Measurements from ENCODE around the gene FOLR2.
"Not testable (repeated sequence)": the region's sequence is repeated elsewhere in the genome, so short reads cannot be mapped to it uniquely, and the experiment has no call there.

The FOLR2 gene

DNA sequence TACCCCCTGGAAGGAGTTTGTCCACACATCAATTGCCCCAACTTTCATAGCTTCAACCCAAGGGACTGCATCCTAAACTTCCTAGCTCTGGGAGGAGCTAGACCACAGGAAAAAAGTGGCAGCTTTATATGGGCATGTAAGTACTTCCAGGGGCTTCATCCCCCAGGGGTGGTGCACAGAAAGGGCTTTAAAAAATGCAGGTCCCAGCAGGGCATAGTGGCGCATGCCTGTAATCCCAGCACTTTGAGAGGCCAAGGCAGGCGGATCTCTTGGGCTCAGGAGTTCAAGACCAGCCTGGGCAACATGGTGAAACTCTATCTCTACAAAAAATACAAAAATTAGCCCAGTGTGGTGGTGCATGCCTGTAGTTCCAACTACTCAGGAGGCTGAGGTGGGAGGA lies 9.8 kb upstream of the FOLR2 start:
- DNase-seq (ENCODE audit: low read depth, low spot score) = not testable (repeated sequence)

DNA sequence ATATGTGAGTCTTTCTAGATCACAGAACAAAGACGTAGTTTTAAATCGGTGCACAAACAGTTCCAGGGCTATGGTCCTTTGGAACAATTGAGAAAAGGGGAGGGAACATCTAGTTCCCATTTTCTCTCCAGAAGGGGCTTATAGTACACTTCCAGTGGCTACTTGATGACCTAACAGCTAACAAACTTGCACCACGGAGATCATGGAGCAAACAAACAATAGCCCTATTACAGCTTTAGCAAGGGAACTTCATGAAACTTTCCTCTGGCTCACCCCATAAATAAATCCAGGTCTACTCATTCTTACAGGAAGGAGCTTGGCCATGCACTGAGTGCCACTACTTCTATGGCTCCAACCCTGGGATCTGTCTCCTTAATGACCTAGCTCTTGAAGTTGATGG lies 8.3 kb upstream of the FOLR2 start:
- no peak for DNase-seq (ENCODE audit: low read depth, low spot score)

GRCh38 chr11:72209101-72209500 lies 7.5 kb upstream of the FOLR2 start:
- DNase-seq (ENCODE audit: low read depth, low spot score) = no peak

DNA sequence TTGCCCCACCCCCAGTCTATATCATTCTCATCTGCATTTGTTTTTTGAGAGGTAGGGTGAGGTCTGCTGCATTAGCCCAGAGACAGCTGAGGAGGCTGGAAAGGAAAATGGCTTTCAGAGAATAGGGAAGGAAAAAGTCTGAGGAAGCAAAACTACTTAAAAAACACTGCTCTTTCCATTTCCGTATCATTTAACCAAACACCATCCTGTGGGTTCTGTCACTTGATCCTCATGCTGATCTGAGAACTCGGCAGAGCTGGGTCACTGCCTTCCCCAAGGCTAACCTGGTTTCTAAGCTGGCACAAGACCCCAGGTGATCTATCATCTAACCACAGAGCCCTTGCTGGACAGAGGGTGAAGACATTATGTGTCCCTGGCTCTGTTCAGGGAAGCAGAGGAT lies 1.2 kb downstream of the FOLR2 start:
- DNase-seq (ENCODE audit: low read depth, low spot score) = no peak

GRCh38 chr11:72218251-72218745 lies 1.7 kb downstream of the FOLR2 start:
- DNase-seq (ENCODE audit: low read depth, low spot score) = no peak

- DNase-seq (ENCODE audit: low read depth, low spot score) = no peak
These were observed 4.2 kb downstream of the FOLR2 start for GRCh38 chr11:72220696-72221363.

DNA sequence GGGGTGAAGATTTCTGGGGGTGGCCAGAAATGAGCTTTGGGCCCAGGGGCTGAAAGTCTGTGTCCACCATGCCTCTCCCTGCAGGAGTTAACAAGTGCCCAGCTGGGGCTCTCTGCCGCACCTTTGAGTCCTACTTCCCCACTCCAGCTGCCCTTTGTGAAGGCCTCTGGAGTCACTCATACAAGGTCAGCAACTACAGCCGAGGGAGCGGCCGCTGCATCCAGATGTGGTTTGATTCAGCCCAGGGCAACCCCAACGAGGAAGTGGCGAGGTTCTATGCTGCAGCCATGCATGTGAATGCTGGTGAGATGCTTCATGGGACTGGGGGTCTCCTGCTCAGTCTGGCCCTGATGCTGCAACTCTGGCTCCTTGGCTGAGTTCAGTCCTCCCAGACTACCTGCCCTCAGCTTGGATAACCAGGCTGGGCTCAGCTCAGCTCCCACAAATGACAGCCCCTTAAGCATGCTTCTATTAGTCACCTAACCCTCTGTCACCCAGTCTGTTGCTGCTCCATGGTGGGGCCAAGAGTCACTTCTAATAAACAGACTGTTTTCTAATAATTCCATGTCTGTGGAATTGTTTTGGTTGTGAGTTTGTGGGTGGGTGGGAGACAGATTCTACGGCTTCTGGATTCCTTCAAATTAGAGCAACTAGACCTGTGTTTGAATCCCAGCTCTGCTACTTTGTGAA lies 4.9 kb downstream of the FOLR2 start:
- DNase-seq (ENCODE audit: low read depth, low spot score) = no peak

DNA sequence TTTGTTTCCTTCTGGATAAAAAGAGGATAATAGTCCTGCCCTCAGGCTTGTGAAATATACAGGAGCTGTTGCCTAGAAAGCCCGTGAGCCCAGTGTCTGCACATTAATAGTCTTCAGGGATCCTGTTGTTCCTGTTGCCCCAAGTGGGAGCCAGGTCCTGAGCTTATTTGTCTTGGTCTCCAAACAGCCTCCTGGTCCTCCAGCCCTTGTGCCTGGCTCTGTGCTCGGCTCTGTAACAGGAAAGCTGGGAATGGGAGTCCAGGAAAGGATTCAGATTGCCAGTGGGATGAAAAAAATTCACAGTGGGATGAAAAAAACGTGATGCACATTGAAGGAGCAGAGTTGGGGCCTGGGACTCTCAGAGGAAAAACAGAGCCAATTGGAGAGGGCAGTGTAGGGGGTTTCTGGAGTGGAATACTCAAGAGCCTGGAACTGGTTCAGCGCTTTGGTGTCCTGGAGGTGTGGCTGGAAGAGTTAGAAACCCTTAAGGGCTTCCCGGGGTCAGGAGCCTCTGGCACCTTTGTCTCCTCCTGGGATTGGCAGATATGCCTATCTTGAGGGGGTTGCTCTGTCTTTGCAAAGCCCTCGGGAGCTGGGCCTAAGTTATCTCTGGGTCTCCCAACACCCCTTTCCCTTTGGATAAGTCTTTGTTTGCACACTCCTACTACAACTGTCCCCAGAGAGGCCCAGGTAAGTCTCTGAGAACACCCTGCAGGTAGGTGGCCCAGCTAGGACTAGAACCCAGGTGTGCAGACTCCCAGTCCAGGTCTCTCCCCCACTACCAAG lies 5.7 kb downstream of the FOLR2 start:
- DNase-seq (ENCODE audit: low read depth, low spot score) = no peak

- peak; percentile 68 for DNase-seq (ENCODE audit: low read depth, low spot score)
These were observed 6.5 kb downstream of the FOLR2 start for GRCh38 chr11:72222907-72223614.

DNA sequence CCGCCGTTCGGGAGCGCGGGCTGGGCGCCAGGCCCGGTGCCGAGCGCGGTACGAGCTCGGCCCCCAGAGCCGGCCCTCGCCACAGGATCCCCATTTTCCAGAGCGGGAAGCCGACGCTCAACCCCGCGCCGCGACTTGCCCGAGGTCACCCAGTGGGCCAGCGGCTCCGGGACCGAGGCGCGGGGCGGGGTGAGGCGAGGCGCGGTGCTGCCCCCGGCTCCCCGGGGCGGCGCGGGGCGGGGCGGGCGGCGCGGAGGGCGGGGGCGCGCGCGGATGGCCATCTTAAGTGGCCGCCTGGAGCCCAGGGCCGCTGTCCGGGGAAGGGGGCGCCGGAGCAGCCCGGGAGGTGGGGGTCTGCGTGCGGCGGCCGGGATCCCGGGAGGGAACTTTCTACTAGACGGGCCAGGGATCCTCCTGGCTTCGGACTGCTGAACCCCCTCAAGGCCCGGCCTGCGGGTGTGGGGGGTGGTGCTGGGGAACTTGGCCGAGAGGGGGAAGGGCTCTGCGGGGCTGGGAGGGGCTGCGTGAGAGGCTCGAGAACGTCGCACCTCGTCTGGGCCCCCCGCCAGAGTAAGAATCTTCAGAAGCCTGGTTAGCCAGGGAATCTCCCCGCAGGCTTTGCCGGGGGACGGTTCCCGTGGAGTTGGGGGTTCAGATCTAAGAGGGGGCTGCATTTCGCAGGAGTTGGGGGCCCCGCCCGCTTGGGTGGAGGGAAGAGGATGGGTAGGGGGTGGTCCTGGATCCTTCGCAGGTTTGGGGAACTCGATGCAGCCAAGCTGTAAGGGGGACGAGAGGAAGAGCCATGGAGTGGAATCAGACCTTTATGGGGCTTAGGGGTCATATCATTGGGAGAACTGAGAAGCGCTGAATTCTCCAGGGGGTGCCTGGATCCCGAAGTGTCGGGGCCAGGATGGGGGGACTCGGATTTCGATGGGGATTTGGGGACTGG lies 7.3 kb downstream of the FOLR2 start:
- peak; percentile 18 for DNase-seq (ENCODE audit: low read depth, low spot score)

GRCh38 chr11:72224564-72225410 lies 8.2 kb downstream of the FOLR2 start, which contains the start of gene INPPL1:
INPPL1 (plus strand) TSS chr11:72224767; CDS start chr11:72224985, 218 bp downstream.
- no peak for DNase-seq (ENCODE audit: low read depth, low spot score)

GRCh38 chr11:72225411-72225951 lies 8.9 kb downstream of the FOLR2 start:
- no peak for DNase-seq (ENCODE audit: low read depth, low spot score)

DNA sequence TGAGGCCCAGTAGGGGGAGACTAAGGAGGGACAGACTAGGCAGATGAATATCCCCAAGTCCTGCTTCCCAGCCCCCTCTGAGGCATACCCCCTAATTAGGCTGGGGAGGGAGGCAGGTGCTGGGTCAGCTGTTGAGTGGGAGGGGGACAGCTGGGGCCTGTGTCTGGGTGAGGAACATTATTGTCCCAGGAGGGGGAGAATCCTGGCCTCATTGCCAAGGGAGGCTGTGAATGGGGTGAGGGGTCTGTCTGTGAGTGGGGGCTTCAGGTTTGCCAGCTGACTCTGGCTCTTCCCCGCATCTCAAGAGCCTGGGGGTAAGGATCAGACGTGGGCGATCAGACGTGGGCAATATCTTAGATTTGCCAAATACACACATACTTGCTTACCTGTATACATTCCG lies 10.1 kb downstream of the FOLR2 start:
- no peak for DNase-seq (ENCODE audit: low read depth, low spot score)

DNA sequence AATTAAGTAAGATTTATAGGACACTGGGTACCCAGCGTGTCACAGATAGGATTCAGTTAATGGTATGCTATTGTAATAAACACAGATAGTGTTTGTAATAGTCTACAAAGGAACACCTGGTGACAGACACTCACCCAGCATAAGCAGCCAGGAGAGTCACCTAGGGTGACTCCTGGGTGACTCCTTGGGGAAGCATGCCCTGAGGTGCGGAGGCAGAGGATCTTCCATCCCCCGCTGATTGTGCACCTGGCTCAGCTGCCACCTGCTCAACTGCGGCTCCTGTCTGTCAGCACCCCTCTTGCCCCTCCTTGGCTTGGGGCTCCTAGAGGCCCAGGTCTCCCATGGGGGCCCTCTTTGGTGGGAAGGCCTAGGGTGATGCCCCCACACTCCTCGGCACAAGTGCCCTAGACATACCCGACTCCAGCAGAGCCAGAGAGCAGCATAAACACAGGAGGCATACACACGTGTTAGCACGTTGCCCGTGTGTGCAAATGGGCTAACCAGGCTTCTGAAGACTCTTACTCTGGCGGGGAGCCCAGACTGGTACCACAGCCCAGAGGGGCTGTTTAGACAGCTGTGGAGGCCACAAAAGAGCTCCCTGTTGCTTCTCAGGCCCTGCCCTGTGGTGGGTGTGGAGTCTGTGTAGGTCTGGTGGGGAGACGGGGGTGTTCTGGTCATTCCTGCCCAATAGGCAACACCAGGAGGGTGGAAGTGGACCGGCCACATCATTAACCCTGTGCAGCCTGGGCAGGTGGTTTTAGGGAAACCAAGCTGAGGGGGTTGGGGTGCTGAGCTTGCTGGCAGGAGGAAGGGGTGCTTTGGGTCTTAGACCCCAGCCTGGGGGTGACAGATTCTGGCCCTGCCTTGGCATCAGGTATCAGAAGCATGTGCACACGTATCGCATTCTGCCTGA lies 11.0 kb downstream of the FOLR2 start:
- DNase-seq (ENCODE audit: low read depth, low spot score) = peak; percentile 82

DNA sequence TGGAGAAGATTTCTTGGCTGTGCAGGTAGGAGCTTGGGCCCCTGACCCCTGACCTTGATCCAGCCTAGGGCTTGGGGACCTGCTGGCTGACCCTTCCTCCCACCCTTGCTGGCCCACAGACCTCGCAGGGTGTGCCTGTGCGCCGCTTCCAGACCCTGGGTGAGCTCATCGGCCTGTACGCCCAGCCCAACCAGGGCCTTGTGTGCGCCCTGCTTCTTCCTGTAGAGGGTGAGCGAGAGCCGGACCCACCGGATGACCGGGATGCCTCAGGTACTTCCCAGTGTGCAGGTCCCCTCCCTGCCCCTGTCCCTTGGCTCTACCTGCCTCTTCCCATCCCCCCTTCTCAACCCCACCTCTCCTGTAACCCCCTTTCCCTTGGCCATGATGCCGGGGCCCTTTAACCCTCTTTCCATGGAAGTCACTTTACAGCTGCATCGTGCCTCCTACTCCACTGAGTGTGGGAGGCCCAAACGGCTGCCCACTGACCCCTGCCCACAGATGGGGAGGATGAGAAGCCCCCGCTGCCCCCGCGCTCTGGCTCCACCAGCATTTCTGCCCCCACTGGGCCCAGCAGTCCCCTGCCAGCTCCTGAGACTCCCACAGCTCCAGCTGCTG lies 11.7 kb downstream of the FOLR2 start:
- DNase-seq (ENCODE audit: low read depth, low spot score) = no peak

GRCh38 chr11:72228844-72229231 lies 12.2 kb downstream of the FOLR2 start:
- DNase-seq (ENCODE audit: low read depth, low spot score) = no peak

DNA sequence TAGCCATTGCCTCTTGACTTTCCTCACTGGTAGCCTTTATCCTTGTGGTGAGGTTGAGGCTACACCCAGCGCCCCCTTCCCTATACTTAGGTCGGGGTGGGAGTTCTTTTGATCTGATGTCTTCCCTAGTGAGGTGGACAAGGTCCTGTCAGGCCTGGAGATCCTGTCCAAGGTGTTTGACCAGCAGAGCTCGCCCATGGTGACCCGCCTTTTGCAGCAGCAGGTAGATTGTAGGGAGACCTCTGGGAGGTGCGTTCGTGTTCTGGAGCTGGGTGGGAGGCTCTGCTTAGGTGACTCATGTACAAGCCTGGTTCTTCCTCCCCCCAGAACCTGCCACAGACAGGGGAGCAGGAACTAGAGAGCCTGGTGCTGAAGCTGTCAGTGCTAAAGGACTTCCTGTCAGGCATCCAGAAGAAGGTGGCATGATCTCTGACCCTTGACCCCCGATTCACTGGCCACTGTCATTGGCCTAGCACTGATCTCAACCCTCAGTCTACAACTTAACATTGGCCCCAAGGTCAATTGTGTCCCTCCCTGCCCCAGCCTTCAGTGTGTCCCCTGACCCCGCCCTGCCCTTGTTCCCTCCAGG lies 12.8 kb downstream of the FOLR2 start:
- DNase-seq (ENCODE audit: low read depth, low spot score) = no peak

Data from smooth muscle cell of the brain vasculature (primary cell).